ENCODE results near the gene RASEF. TPM values are rescaled to one million over a fixed set of nuclear protein-coding genes. Genes with fewer than 3 reads are reported as not detected.

Gene RASEF
- total RNA-seq, 3 donors from 2014 or later, result 0.05 TPM; not detected in 2

DNA sequence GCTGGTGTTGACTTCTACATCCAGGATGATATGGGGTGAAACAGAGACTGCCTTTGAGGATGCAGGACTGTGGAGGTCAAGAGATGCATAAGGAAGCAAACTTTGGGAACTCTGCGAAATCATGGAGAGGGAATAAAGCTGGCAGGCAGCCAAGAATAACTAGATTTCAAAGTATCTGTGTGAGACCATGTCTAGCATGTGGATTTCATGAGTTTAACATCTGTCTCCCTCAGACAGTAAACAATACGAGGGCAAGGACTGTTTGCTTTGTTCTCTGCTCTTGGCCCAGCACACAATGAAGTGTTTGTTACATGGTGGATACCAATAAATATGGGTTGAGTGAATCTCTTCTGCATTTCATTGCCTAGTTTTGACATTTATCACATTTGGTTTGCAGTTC, 71.3 kb downstream of the RASEF start:
- no peak overlapping the region for H3K4me3 Mint-ChIP-seq
- H3K27me3 Mint-ChIP-seq (ENCODE audit: low read depth), result no peaks in the 10 kb centered on the region
- no peak for ATAC-seq
- H3K9me3 Mint-ChIP-seq, result no peaks in the 10 kb centered on the region
- H3K36me3 Mint-ChIP-seq (ENCODE audit: insufficient read depth), result no peaks in the 10 kb centered on the region
- DNase-seq, result no peak
- no peaks in the 10 kb centered on the region for H3K4me1 Mint-ChIP-seq (ENCODE audit: low read depth)

DNA sequence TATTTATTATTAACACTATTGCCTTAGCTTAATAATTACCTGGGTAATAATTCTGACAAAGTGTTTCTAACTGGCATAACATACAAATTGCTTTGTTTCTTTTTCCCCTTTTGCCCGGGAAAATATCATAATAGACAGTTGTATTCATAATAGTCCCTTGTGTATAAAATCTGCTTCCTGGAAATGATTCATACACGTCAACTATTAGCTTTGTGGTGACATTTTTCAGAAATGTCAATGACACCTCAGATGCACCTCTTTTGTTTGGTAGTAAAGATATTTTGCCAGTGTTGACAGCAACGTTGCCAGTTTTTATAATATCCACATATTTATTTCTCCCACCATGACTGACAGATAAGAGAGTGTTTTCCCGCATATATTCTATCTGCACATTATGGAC, 73.0 kb downstream of the RASEF start:
- no peak for ATAC-seq
- no peak overlapping the region for H3K4me3 Mint-ChIP-seq

DNA sequence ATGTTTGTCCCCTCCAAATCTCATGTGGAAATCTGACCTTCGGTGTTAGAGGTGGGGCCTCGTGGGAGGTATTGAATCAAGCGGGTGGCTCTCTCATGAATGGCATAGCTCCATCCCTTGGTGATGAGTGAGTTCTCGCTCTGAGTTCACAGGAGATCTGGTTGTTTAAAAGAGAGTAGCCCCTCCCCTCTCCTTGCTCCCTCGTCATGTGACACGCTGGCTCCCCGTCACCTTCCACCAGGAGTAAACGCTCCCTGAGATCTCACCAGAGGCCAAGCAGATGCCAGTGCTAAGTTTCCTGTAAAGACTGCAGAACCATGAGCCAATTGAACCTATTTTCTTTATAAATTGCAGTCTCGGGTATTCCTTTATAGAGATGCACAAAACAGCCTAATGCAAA, 74.5 kb downstream of the RASEF start:
- ATAC-seq (no peak), DNase-seq (no peak)
- Mint-ChIP-seq H3K9me3 (no peaks in the 10 kb centered on the region), H3K27me3 (ENCODE audit: low read depth) (no peaks in the 10 kb centered on the region), H3K4me1 (ENCODE audit: low read depth) (no peaks in the 10 kb centered on the region), H3K4me3 (no peak overlapping the region), H3K36me3 (ENCODE audit: insufficient read depth) (no peaks in the 10 kb centered on the region)

More for the DNA sequence above, 73.0 kb downstream of the RASEF start:
- DNase-seq, result no peak
- no peaks in the 10 kb centered on the region for H3K9me3 Mint-ChIP-seq
- no peaks in the 10 kb centered on the region for H3K36me3 Mint-ChIP-seq (ENCODE audit: insufficient read depth)
- H3K4me1 Mint-ChIP-seq (ENCODE audit: low read depth), result no peaks in the 10 kb centered on the region
- H3K27me3 Mint-ChIP-seq (ENCODE audit: low read depth), result no peaks in the 10 kb centered on the region

GRCh38 chr9:82987370-82988189, 75.4 kb downstream of the RASEF start:
- no peak for DNase-seq
- Mint-ChIP-seq H3K4me1 (ENCODE audit: low read depth) (no peaks in the 10 kb centered on the region), H3K4me3 (no peak overlapping the region), H3K36me3 (ENCODE audit: insufficient read depth) (no peaks in the 10 kb centered on the region), H3K9me3 (no peaks in the 10 kb centered on the region), H3K27me3 (ENCODE audit: low read depth) (no peaks in the 10 kb centered on the region)
- ATAC-seq, result no peak

GRCh38 chr9:82981552-82981951, 81.4 kb downstream of the RASEF start:
- Mint-ChIP-seq H3K27me3 (ENCODE audit: low read depth) (no peaks in the 10 kb centered on the region), H3K36me3 (ENCODE audit: insufficient read depth) (no peaks in the 10 kb centered on the region), H3K9me3 (no peaks in the 10 kb centered on the region), H3K4me1 (ENCODE audit: low read depth) (no peaks in the 10 kb centered on the region), H3K4me3 (no peak overlapping the region)
- ATAC-seq (no peak), DNase-seq (no peak)

- DNase-seq (no peak), ATAC-seq (no peak)
- Mint-ChIP-seq H3K4me3 (no peak overlapping the region), H3K9me3 (no peaks in the 10 kb centered on the region), H3K4me1 (ENCODE audit: low read depth) (no peaks in the 10 kb centered on the region), H3K27me3 (ENCODE audit: low read depth) (no peaks in the 10 kb centered on the region), H3K36me3 (ENCODE audit: insufficient read depth) (no peaks in the 10 kb centered on the region)
Measured at GRCh38 chr9:82975176-82975575, 87.8 kb downstream of the RASEF start.

DNA sequence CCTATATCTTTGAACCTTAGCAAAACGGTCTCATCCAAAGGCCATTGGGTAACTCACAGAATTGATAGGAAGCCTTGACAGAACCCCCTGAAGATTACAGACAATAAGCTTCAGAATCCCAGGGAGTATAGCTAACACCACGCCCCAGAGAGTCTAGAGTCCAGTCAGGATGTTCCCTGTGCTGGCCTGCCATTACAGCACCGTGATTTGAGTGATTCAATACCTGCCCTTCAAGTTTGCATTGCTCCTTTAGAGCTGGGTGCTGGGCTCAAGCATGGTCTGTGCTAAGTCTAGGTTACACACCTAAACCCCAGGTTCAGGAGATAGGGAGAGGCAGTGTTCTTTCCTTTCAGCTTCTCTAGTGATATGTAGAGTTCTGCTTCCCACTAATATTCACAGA, 90.5 kb downstream of the RASEF start:
- ATAC-seq (no peak), DNase-seq (no peak)
- Mint-ChIP-seq H3K4me1 (ENCODE audit: low read depth) (no peaks in the 10 kb centered on the region), H3K4me3 (no peak overlapping the region), H3K27me3 (ENCODE audit: low read depth) (no peaks in the 10 kb centered on the region), H3K9me3 (no peaks in the 10 kb centered on the region), H3K36me3 (ENCODE audit: insufficient read depth) (no peaks in the 10 kb centered on the region)

DNA sequence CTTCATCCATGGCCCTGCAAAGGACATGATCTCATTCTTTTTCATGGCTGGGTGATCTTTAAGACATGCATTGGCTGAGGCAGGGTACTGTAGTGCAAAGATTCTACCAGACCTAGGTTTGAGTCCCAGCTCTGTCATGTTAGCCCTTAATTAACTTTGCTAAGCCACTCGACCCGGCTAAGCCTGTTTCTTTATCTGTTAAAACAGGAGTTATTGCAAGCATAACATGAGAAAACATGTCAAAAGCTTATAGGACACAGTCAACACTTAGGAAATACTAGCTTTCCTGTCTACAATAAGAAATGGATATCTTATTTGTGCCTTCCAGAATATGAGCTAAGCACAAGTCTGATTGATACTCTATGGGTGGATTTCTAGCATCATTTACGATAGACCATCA, 92.6 kb downstream of the RASEF start:
- no peak for ATAC-seq
- no peaks in the 10 kb centered on the region for H3K9me3 Mint-ChIP-seq
- no peak for DNase-seq
- no peak overlapping the region for H3K4me3 Mint-ChIP-seq
- H3K27me3 Mint-ChIP-seq (ENCODE audit: low read depth), result no peaks in the 10 kb centered on the region
- H3K4me1 Mint-ChIP-seq (ENCODE audit: low read depth), result no peaks in the 10 kb centered on the region
- H3K36me3 Mint-ChIP-seq (ENCODE audit: insufficient read depth), result no peaks in the 10 kb centered on the region

- H3K4me3 Mint-ChIP-seq, result no peak overlapping the region
- no peak for ATAC-seq
- no peak for DNase-seq
- H3K36me3 Mint-ChIP-seq (ENCODE audit: insufficient read depth), result no peaks in the 10 kb centered on the region
- no peaks in the 10 kb centered on the region for H3K9me3 Mint-ChIP-seq
- H3K4me1 Mint-ChIP-seq (ENCODE audit: low read depth), result no peaks in the 10 kb centered on the region
- no peaks in the 10 kb centered on the region for H3K27me3 Mint-ChIP-seq (ENCODE audit: low read depth)
Measured at GRCh38 chr9:82969291-82969690, 93.7 kb downstream of the RASEF start.

GRCh38 chr9:82968816-82969215, 94.1 kb downstream of the RASEF start:
- no peak for ATAC-seq
- Mint-ChIP-seq H3K9me3 (no peaks in the 10 kb centered on the region), H3K4me3 (no peak overlapping the region), H3K4me1 (ENCODE audit: low read depth) (no peaks in the 10 kb centered on the region), H3K27me3 (ENCODE audit: low read depth) (no peaks in the 10 kb centered on the region), H3K36me3 (ENCODE audit: insufficient read depth) (no peaks in the 10 kb centered on the region)
- no peak for DNase-seq

- ATAC-seq (no peak), DNase-seq (no peak)
- Mint-ChIP-seq H3K9me3 (no peaks in the 10 kb centered on the region), H3K36me3 (ENCODE audit: insufficient read depth) (no peaks in the 10 kb centered on the region), H3K4me1 (ENCODE audit: low read depth) (no peaks in the 10 kb centered on the region), H3K27me3 (ENCODE audit: low read depth) (no peaks in the 10 kb centered on the region), H3K4me3 (no peak overlapping the region)
Measured at GRCh38 chr9:82968388-82968787, 94.6 kb downstream of the RASEF start.

DNA sequence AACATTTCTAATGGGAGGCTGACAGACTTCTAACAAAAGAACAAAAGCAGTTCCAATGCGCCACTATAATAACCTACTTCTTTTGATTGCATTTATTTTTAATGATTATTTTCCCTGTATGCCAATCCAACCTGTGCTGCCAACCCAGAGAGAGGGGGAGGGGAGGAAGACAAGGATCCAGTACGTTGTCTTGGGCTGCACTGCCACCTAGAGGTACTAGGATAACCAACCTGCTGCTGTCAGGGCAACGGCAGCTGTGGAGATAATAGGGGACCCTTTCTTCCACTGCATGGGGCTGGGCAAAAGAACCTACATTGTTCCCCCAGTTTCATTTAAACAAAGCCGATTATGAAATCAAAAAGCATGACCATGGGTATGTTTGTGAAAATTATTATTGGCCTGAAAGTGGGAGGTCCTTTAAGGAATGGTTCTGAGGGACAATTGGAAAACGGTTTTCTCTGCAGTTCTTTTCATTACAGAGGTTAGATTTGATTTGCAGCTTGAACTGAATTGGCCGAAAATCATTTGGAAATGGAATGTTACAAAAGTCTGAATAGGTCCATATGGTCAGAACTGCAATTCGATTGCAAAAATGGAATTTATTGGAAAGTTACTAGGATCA, 101.3 kb downstream of the RASEF start:
- Mint-ChIP-seq H3K36me3 (ENCODE audit: insufficient read depth) (no peaks in the 10 kb centered on the region), H3K27me3 (ENCODE audit: low read depth) (no peaks in the 10 kb centered on the region), H3K4me1 (ENCODE audit: low read depth) (no peaks in the 10 kb centered on the region), H3K9me3 (no peaks in the 10 kb centered on the region), H3K4me3 (no peak overlapping the region)
- DNase-seq (peak; percentile 5), ATAC-seq (no peak)

DNA sequence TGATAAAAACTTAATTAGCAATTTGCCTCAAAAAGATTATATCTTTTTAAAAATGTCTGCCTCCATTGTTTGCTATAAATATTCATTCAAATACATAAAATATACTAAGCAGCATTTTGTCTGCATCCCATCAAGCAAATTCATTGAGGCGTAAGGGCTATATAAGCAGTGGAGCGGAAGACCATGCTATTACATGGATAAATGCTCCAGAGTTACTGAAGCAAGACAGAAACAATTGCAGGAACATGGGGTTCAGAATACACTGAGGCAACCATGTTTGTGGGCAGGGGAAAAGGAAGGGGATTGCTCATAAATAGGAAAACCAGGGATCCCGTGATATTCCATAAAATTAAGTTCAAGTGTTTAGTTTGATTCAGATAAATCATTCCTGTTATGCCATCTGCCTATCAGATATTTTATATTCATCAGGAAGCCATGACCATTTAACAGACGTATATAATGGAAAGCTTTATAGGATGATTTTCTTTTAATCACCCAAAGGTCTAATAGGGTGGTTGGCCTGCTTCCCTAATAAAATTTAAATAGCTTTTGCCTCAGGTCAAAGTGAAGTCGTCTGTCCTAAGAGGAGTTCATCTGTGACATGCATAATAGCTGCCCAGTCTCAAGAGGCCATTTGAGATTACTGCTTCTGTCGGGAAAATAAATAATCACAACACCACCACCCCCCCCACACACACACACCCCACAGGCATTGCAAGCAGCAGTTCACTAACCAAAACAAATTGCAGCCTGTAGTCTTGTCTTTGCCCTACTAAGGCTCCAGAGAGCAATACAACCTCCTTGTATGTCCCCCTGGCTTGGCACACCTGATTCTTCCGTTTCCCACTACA, 105.2 kb downstream of the RASEF start:
- H3K36me3 Mint-ChIP-seq (ENCODE audit: insufficient read depth), result no peaks in the 10 kb centered on the region
- DNase-seq (no peak), ATAC-seq (no peak)
- no peak overlapping the region for H3K4me3 Mint-ChIP-seq
- H3K9me3 Mint-ChIP-seq, result no peaks in the 10 kb centered on the region
- no peaks in the 10 kb centered on the region for H3K27me3 Mint-ChIP-seq (ENCODE audit: low read depth)
- no peaks in the 10 kb centered on the region for H3K4me1 Mint-ChIP-seq (ENCODE audit: low read depth)

- Mint-ChIP-seq H3K9me3 (no peaks in the 10 kb centered on the region), H3K36me3 (ENCODE audit: insufficient read depth) (no peaks in the 10 kb centered on the region), H3K27me3 (ENCODE audit: low read depth) (no peaks in the 10 kb centered on the region), H3K4me1 (ENCODE audit: low read depth) (no peaks in the 10 kb centered on the region), H3K4me3 (no peak overlapping the region)
- no peak for ATAC-seq
- DNase-seq, result no peak
Measured at GRCh38 chr9:82949203-82949602, 113.7 kb downstream of the RASEF start.
